ENCODE results near the gene ANKDD1A. TPM values are rescaled to one million over a fixed set of nuclear protein-coding genes. Genes with fewer than 3 reads are reported as not detected.

ANKDD1A gene
- total RNA-seq, 1 experiment from 2014 or later: 2.2 TPM

DNA sequence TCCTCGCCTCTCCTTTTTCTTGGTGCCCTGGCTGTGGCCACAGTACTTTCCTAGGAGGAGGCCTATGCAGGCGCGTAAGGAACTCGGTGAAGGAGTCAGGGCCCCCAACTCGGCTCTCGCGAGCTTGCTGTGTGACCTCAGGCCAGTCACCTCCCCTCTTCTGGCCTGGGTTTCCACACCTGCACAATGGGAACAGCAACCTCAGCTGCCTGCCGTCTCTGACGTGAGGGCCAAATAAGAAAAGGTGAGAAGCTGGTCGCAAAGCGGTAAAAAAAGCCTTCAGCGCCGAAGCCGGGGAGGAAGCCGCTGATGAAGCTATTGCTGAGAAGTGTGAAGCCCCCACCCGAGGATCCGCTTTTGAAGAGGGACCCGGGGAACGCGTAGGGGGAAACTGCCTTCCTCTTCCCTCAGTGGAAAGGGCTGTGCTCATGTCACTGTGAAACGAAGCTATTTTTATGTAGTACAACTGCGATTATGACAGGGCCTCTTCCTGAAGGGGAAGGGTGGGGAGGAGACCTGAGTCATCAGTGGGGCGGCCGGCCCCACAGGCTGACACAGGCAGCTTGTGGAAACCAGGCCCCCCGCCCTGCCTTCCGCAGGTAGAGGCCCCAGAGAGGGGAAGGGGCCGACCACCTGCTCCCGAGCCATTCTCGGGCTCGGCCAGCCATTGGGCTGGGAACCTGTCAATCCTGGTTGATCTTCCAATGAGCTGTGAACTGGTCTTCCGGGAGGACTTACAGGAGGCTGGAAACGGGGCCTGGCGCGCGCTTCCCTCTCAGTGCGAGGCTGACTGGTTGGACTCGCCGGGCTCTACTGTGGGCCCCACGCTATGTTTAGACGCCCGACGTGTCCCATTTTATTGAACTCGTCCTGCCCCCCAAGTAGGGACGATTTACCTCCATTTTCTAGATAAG is 18.0 kb upstream of the ANKDD1A start:
- in situ Hi-C loops (cut with HindIII; ENCODE audit: low pct_unique_long_range_greater_than_20kb, low sequenced_read_pairs): no loop called here
- no peak for DNase-seq (ENCODE audit: low read depth)

DNA sequence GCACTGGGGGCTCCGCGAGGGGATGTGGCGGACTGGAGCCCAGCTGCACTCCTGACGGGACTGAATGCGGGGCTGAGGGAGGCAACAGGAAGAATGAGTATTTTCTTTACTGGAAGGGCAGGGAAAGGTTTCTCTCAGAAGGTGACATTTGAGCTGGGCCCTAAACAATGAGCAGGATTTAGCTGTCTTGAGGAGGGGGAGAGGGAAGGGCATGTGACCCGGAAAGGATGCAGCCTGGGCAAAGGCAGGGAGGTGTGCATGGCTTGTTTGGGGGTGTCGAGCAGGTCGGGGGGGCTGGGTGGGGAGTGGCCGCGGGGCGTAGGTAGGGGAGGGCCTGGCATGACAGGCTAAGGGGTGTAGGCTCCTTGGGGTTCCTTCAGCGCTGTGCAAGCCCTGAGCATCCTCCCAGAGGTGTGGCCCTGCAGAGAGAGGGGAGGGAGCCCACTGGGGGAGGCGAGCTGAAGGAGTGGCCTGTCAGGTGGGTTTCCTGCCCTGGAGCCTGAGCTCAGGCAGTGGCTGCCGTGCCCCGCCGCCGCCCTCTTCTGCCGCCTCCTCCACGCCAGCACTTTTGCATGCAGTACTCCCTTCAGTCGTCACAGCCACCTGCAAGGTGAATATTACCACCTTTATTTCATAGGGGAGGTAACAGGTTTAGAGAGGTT is 17.2 kb upstream of the ANKDD1A start:
- in situ Hi-C loops (cut with HindIII; ENCODE audit: low pct_unique_long_range_greater_than_20kb, low sequenced_read_pairs): no loop called here
- no peak for DNase-seq (ENCODE audit: low read depth)

GRCh38 chr15:64895285-64896065 is 16.2 kb upstream of the ANKDD1A start:
- in situ Hi-C loops (cut with HindIII; ENCODE audit: low pct_unique_long_range_greater_than_20kb, low sequenced_read_pairs): no loop called here

GRCh38 chr15:64896371-64897069 is 15.2 kb upstream of the ANKDD1A start:
- in situ Hi-C loops (cut with HindIII; ENCODE audit: low pct_unique_long_range_greater_than_20kb, low sequenced_read_pairs): no loop called here
- DNase-seq (ENCODE audit: low read depth): no peak

More at GRCh38 chr15:64895285-64896065, 16.2 kb upstream of the ANKDD1A start:
- DNase-seq (ENCODE audit: low read depth): no peak

- in situ Hi-C loops (cut with HindIII; ENCODE audit: low pct_unique_long_range_greater_than_20kb, low sequenced_read_pairs): no loop called here
- DNase-seq (ENCODE audit: low read depth): no peak
These were observed 14.2 kb upstream of the ANKDD1A start for GRCh38 chr15:64897345-64897985.

DNA sequence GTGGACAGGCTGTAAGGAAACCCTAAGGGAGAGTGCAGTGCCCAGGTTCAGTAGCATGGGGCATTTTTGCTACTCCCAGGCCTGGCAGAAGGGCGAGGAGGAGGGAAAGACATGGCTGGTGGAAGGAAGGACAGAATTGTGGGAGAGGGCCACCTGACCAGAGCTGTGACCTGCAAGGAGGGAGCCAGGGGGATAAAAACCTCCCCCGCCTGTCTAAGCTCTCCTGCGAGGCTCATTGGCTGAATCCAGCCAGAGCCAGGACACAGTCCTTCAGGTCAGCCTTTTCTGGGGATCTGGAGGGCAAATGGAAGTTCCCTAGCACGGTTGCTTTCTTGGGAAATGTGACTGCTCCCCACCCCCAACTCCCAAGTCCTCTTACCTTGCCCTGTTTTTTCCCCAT is 13.3 kb upstream of the ANKDD1A start:
- in situ Hi-C loops (cut with HindIII; ENCODE audit: low pct_unique_long_range_greater_than_20kb, low sequenced_read_pairs): no loop called here
- DNase-seq (ENCODE audit: low read depth): no peak

DNA sequence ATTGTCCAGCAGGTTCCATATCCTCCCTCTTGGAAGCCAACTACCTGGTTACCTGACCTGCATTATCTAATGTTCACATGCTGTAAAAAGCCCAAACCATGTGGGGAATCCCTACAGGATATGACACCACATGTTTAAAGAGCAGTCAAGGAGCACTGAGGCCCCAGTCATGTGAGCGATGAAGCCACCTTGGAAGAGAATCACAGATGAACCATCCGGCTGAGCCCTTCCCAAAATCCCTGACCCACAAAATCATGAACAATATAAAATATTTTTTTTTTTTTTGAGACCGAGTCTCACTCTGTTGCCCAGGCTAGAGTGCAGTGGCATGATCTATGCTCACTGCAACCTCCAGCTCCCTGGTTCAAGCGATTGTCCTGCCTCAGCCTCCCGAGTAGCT is 10.6 kb upstream of the ANKDD1A start:
- in situ Hi-C loops (cut with HindIII; ENCODE audit: low pct_unique_long_range_greater_than_20kb, low sequenced_read_pairs): no loop called here
- no peak for DNase-seq (ENCODE audit: low read depth)

GRCh38 chr15:64901914-64902313 is 9.8 kb upstream of the ANKDD1A start:
- in situ Hi-C loops (cut with HindIII; ENCODE audit: low pct_unique_long_range_greater_than_20kb, low sequenced_read_pairs): no loop called here
- no peak for DNase-seq (ENCODE audit: low read depth)

GRCh38 chr15:64902863-64903262 is 8.8 kb upstream of the ANKDD1A start:
- in situ Hi-C loops (cut with HindIII; ENCODE audit: low pct_unique_long_range_greater_than_20kb, low sequenced_read_pairs): no loop called here
- DNase-seq (ENCODE audit: low read depth): no peak

DNA sequence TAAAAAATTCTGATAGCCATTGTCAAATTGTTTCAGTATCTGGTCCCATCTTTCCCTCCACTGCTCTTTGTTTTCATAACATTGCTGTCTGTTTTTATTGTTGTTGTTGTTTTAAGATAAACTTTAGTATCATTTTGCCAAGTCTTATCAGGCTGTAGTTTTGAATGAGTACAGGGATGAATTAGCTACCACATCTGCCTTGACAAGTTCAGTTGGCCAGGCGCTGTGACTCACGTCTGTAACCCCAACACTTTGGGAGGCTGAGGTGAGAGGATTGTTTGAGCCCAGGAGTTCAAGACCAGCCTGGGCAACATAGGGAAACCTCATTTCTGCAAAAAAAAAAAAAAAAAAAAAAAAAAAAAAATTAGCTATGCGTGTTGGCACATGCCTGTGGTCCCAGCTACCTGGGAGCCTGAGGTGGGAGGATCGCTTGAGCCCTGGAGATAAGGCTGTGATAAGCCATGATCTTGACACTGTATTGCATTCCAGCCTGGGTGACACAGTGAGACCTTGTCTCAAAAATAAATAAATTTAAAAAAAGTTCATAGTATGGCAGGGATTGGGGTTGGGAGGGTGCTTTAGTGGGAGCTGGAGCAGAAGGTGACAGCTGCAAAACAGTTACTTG is 8.3 kb upstream of the ANKDD1A start:
- no peak for DNase-seq (ENCODE audit: low read depth)
- in situ Hi-C loops (cut with HindIII; ENCODE audit: low pct_unique_long_range_greater_than_20kb, low sequenced_read_pairs): no loop called here

GRCh38 chr15:64904189-64904588 is 7.5 kb upstream of the ANKDD1A start:
- in situ Hi-C loops (cut with HindIII; ENCODE audit: low pct_unique_long_range_greater_than_20kb, low sequenced_read_pairs): no loop called here
- no peak for DNase-seq (ENCODE audit: low read depth)

GRCh38 chr15:64905119-64905831 is 6.4 kb upstream of the ANKDD1A start:
- no peak for DNase-seq (ENCODE audit: low read depth)
- in situ Hi-C loops (cut with HindIII; ENCODE audit: low pct_unique_long_range_greater_than_20kb, low sequenced_read_pairs): no loop called here

DNA sequence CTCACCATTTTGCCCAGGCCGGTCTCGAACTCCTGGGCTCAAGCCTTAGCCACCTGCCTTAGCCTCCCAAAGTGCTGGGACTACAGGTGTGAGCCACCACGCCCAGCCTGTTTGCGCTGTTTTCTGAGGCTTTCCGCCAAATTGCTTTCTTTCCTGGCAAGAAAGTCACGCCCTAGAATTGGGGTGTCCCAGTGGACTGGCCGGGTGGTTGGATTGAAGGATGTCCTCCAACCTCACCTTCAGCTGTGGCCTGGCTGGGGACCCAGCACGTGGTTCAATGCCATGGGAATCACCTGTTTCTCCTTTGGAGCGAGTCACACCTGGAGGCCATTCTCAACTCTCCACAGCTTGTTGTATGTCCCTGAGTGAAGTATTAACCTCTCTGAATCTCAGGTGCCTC is 5.8 kb upstream of the ANKDD1A start:
- no peak for DNase-seq (ENCODE audit: low read depth)
- in situ Hi-C loops (cut with HindIII; ENCODE audit: low pct_unique_long_range_greater_than_20kb, low sequenced_read_pairs): no loop called here

- in situ Hi-C loops (cut with HindIII; ENCODE audit: low pct_unique_long_range_greater_than_20kb, low sequenced_read_pairs): no loop called here
- DNase-seq (ENCODE audit: low read depth): no peak
These were observed 5.3 kb upstream of the ANKDD1A start for GRCh38 chr15:64906402-64906801.

DNA sequence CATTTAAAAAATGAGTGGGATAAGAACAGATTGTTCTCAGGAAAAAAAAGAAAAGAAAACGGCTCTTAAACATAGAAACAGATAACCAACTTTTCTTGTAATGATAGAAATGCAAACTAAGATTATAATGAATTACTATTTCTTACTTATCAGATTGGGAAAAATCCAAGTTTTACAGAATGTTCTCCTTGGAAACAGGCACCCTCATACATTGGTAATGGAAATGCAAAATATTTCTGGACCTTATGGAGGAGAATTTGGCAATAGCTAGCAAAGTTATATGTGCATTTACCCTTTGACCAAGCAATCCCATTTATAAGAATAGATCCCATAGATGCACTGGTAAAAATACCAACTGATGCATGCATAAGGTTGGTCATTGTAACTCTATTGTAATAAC is 3.7 kb upstream of the ANKDD1A start:
- DNase-seq (ENCODE audit: low read depth): no peak
- in situ Hi-C loops (cut with HindIII; ENCODE audit: low pct_unique_long_range_greater_than_20kb, low sequenced_read_pairs): no loop called here

DNA sequence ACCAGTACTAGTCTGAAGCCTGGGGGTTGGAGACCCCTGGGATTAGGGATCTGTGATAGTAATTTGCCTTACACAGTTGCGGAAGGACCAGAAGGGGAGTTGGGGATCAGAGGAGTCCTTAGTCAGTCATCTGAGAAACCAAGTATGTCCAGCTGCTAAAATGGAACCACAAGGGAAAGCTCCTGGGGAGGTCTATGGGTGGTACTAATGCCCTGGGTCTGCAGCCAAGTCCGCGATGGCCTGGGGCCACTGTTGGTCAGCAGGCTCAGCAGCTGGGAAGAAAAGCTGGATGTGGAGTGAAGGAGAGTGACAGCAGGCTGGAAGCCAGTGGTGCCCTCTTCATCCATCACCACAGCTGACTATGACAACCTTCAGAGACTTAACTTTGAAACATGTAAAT is 2.2 kb upstream of the ANKDD1A start:
- DNase-seq (ENCODE audit: low read depth): no peak
- in situ Hi-C loops (cut with HindIII; ENCODE audit: low pct_unique_long_range_greater_than_20kb, low sequenced_read_pairs): no loop called here

Measured in Caki2 (cell line).